PC-3 (cell line): Measurements from ENCODE around the gene PRKN.

Experiments
- EZH2 ChIP-seq: fragments of 300-600 bp; sonication (generic); IDR thresholded peaks from one replicate; pipeline ENCODE4 v1.6.1; 2017; ENCODE audit warnings: antibody characterized with exemption, mild to moderate bottlenecking, low read length; ENCODE audit not compliant: unreplicated experiment
- EZH2phosphoT487 ChIP-seq: fragments of 300-600 bp; sonication (generic); IDR thresholded peaks from 2 replicates; pipeline ENCODE4 v1.6.1; 2018; ENCODE audit warnings: mild to moderate bottlenecking, antibody characterized with exemption, low read length, borderline replicate concordance
- TF ChIP-seq, protein P1 (sequence below): fragments of 300-600 bp; sonication (generic); conservative IDR thresholded peaks from 2 replicates; pipeline ENCODE4 v1.5.1; 2017; ENCODE audit warnings: antibody characterized with exemption, low read depth, mild to moderate bottlenecking, low read length

DNA sequence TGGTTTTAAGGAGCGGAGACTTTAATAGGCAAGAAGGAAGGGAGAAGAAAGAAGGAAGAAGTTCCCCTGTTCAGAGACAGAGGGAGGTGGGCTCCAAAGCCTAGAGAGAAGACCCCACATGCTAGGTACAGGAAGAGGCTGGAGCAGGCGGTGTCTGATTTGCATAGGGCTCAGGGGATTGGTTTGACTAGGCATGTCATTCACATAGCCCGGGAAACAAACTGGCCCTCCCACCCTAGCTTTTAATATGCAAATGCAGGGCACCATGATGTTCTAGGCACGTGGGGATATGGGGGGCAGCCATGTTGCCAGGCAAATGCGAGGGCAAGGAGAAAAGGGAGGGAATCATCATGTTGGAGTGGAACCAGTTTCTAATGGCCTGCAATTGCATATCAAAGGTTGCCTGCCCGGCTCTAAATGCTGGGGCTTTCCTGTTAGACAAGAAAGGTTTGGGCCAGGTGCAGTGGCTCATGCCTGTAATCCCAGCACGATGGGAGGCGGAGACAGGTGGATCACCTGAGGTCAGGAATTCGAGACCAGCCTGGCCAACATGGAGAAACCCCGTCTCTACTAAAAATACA lies 1419.4 kb downstream of the PRKN start:
- TF ChIP-seq EZH2 = no peak
- TF ChIP-seq, protein P1, sequence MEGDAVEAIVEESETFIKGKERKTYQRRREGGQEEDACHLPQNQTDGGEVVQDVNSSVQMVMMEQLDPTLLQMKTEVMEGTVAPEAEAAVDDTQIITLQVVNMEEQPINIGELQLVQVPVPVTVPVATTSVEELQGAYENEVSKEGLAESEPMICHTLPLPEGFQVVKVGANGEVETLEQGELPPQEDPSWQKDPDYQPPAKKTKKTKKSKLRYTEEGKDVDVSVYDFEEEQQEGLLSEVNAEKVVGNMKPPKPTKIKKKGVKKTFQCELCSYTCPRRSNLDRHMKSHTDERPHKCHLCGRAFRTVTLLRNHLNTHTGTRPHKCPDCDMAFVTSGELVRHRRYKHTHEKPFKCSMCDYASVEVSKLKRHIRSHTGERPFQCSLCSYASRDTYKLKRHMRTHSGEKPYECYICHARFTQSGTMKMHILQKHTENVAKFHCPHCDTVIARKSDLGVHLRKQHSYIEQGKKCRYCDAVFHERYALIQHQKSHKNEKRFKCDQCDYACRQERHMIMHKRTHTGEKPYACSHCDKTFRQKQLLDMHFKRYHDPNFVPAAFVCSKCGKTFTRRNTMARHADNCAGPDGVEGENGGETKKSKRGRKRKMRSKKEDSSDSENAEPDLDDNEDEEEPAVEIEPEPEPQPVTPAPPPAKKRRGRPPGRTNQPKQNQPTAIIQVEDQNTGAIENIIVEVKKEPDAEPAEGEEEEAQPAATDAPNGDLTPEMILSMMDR = no peak
- no peak for TF ChIP-seq EZH2phosphoT487
